NCI-H82 (cell line): ENCODE results near the gene MINDY1.

Experiments
- DNase-seq: peaks from one replicate; lab custom pipeline; 2025; lab: John Stamatoyannopoulos, UW

The MINDY1 gene

DNA sequence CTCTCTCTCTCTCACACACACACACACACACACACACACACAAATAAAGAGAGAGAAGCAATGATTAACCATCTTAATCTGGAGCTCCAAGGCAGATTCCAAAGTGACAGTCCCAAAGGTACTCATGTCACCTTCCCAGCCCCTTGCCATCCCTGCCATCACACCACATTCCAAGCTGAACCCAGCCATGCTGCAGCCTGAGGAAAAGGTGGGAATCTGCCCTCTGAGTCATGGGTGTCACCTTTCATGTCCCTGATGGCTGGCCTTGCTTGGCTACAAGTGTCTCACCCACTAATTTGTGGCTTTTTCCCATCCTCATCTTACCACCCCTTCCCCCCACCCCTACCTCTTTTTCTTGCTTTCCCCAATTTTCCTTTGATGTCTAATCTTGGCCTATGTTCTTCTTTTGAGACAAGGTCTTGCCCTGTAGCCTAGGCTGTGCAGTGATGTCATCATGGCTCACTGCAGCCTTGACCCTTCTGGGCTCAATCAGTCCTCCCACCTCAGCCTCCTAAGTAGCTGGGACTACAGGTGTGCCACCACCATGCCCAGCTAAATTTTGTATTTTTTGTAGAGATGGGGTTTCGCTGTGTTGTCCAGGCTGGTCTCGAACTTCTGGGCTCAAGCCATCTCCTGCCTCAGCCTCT, 21.4 kb downstream of the MINDY1 start:
- no peak for DNase-seq

DNA sequence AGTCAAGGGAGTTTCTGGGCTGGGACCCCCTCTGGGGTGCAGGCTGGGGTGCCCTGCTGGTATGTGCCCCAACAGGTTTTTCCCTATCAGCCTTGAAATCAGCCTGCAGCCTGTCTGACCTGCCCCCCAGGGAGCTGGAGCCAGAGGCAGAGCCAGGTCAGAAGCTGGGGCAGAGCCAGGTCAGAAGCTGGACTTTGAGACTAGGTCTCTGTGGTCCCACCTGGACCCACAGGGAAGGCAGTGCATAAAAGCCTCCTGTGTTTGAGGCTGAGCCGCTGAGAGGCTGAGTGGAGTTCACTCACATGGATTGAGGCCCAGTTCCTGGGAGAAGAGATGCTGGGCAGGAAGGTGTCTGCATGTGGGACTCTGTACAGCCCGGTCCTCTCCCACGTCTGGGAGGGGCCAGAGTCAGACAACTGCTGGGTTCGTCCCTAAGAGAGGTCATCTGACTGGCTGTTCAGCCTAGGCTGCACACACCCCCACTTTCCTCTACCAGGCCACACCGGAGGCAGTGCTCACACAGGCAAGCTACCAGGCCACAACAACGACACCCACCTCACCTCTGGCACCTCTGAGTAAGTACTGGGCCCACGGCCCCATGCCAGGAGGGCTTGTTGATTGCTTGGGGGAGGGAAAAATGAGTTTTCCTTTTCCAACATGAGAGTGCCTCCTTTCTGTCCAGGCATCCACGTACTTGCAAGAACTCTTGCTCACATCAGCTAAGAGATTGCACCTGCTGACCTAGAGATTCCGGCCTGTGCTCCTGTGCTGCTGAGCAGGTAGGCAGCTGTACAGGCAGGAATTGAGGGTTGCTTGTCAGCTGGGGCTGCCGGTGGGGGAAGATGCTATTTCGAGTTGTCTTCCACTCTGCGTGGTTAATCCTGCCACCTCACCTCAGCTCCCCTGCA, 24.6 kb downstream of the MINDY1 start, which contains the start of gene ANXA9:
Gene ANXA9 (plus strand): TSS at position 488 of the 908 bp plus-strand sequence. CDS start 814 bp downstream, outside the sequence.
- no peak for DNase-seq

- DNase-seq, result peak; percentile 68
These were observed 25.4 kb downstream of the MINDY1 start for GRCh38 chr1:150981177-150981804.

- DNase-seq, result peak; percentile 97
These were observed 27.3 kb downstream of the MINDY1 start for GRCh38 chr1:150979092-150980056.

GRCh38 chr1:150976879-150977694, 29.6 kb downstream of the MINDY1 start:
- no peak for DNase-seq

DNA sequence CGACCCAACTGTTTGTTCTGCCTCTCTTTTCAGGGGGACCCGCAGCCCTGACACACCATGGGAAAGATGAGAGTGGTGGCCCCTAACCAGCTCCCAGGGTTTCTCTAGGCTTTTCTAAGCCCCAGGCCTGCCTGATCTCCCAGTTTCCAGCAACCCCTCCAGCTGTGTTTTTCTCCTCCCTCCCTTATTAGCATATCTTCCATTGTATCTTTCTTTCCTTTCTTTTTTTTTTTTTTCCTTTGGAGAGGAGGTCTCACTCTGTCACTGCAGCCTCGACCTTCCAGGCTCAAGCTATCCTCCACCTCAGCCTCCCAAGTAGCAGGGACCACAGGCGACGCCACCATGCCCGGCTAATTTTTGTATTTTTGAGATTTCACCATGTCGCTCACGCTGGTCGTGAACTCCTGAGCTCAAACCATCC, 30.3 kb downstream of the MINDY1 start:
- DNase-seq, result no peak

DNA sequence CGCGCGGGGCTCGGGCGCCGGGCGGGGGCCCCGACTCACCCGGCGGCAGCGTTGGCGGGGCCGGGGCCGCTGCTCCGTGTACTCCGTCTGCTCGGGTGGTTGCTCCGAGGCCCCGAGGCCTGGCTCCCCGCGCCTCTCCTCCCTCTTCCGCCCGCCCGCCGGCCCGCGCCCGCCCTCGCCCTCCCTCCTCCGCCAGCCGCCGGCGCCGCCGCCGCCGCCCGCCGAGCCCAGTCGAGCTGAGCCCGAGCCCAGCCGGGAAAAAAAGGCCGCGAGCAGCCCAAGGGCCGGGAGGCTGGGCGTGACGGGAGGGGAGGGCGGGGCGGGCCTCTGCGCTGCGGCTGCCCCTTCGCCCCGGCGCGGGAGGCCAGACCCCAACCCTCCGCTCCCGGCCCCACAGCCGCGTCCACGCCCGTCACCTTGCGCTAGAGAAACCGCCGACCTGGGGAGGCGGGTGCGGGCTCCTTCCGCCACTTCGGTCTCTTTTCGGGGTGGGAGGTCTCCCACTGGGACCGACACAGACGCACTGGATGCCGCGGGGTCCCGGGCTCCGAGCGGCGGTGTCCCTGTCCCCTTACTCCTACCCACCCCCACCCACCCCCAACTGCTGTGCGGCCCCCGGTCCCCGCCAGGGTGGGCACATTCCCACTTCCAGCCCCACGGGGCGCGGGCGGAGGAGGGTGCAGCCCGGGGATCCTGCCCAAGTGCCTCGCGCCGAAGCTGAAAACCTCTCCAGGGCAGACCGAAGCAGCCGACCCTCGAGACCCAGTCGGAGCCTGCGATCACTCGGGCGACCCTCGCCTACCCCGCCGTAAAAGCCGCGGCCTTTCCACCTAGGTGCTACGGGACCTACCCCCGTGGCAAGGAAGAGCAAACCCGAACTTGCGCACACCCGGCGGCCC, 31.9 kb downstream of the MINDY1 start, which contains the start of gene CERS2:
Gene CERS2 (minus strand): TSS at position 256 of the 899 bp plus-strand sequence. CDS start 5,745 bp downstream, outside the sequence.
- peak; percentile 84 for DNase-seq

DNA sequence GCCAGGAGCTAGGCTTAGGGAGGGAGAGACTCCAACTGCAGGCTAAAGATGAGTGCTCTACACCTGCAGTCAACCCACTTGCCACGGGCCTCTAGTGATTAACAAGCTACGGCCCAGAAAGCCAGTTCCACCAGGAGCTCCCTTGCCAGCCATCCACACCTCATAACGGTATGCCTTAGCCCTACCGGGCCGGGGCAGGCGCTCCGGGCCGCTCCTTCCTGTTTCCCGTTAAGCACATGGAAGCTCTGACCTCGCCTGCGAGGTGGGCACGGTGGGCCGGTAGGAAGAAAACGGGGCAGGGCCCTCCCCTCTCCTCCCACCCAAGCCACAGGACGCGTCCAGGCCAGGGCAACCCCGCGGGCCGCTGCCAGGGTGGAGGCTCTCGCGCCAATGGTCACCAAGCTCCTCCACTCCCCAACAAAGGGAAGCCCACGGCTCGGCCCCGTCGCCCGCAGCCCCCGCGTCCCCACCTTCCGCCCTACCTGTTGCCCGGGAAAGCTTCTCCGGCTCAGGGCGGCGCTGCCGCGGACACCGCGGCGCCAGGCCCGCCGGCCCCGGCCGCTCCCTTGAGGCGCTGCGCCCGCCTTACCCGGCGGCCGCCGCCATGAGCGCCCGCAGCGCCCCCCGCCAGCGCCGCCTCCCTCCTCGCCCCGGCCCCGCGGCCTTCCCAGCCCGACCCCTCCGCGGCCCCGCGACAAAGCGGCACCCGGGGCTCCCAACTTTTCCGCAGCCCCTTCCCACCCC, 32.7 kb downstream of the MINDY1 start:
- DNase-seq, result peak; percentile 63

DNA sequence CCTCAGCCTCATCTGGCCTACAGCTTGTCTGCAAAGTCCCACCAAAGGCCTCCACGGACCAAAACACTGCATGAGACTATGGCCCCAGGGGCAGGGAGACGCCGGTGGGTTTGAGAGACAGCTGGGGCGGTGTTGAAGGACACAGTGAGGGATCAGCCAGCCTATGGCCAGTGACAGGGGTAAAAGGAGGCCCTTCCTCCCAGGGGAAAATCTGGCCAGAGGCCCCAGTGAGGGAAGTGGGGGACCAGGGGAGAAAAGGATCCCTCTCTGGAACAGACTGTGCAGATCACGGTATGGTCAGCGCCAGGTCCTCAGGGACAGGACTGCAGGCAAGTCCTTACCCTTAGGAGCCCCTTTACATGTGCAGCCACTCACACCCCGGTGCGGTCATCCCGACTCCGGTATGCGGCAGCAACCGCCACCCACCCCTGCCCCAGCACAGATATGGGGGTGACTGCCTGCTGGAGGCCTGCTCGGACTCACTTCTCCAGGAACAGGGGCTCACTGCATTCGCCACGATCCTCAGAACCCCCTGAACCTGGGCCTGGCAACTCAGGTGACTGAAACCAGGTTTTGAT, 33.4 kb downstream of the MINDY1 start:
- peak; percentile 50 for DNase-seq

GRCh38 chr1:150972417-150972940, 34.2 kb downstream of the MINDY1 start:
- DNase-seq, result peak; percentile 46

GRCh38 chr1:150971583-150972416, 34.9 kb downstream of the MINDY1 start:
- peak; percentile 31 for DNase-seq

GRCh38 chr1:150970808-150971582, 35.7 kb downstream of the MINDY1 start:
- DNase-seq, result no peak

DNA sequence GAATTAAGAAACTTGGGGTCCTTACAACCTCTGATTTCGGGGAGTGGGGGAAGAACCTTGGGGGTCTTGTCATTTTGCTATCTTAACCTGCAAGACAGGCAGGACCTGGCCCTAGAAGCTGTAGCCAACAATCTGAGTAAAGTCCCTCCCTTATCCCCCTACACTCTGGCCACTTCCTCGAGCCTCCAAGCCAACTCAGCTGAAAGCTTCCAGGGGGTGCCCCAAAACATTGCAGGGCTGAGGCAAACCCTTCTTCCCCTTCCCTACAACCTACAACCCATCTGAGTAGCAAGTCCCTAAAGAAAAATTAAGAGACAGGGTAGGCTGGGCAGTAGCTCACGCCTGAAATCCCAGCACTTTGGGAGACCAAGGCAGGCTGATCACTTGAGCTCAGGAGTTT, 37.1 kb downstream of the MINDY1 start:
- no peak for DNase-seq

DNA sequence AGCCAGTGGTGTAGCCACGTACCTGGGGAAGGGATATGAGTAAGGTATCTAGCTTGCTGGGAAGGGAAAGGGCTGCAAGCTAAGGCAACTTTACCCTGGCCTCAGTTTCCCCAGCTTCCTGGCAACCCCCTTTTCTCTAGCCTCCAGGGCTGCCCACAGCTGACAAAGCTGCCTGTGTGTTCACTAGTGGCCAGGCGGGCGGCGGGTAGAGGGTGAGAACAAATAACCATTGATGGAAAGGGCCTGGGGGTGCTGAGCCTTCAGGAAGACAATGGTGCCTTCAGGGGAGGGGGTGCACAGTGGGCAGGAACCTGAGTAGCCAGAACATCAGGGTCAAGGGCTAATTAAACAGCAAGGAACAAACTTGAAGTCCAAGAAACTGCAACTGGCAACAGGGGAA, 38.2 kb downstream of the MINDY1 start:
- no peak for DNase-seq

GRCh38 chr1:150967936-150968335, 38.8 kb downstream of the MINDY1 start:
- DNase-seq, result no peak

DNA sequence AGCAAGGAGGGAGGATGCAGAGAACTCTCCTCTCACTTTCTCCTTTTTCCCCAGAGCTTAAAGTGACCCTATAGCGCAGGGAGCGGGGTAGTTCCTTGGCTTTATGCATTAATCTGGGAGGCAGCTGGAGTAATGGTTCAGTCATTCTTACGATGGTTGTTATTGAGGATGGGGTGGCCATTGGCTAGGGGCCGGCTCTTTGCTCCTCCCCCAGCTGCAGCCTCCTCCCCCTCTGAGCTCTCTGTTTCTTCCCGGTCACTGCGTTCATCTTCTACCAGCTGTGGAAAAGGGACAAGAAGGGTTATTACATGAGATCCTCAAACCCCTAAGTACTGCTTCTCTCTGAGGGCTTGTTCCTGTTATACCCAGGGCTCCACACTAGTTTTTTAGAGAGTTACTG, 40.7 kb downstream of the MINDY1 start:
- no peak for DNase-seq
